H9 (cell line): Measurements from ENCODE around the gene SLC22A12. TPM values are rescaled to one million over a fixed set of nuclear protein-coding genes. Genes with fewer than 3 reads are reported as not detected.

ENCODE experiments used
- DNase-seq: peaks from one replicate; pipeline ENCODE4 v3.0.0-alpha.2; 2017
- H2AFZ ChIP-seq: one replicate; pipeline ENCODE4 v1.6.1; 2013; ENCODE audit warnings: mild to moderate bottlenecking, low read length, control low read depth, moderate library complexity
- H2AK5ac ChIP-seq: 2 replicates; pipeline ENCODE4 v1.6.1; 2013; ENCODE audit warnings: low read length, control low read depth, mixed read lengths; ENCODE audit not compliant: insufficient read length
- H2BK120ac ChIP-seq: one replicate; pipeline ENCODE4 v1.6.1; 2013; ENCODE audit warnings: low read depth, mild to moderate bottlenecking, low read length, control low read depth, inconsistent platforms; ENCODE audit not compliant: poor library complexity, severe bottlenecking
- H2BK12ac ChIP-seq: 2 replicates; pipeline ENCODE4 v1.6.1; 2013; ENCODE audit warnings: low read length, control low read depth, mixed read lengths, low read depth; ENCODE audit not compliant: insufficient read length
- H2BK15ac ChIP-seq: 2 replicates; pipeline ENCODE4 v1.6.1; 2013; ENCODE audit warnings: low read depth, low read length, control low read depth
- H2BK20ac ChIP-seq: one replicate; pipeline ENCODE4 v1.6.1; 2013; ENCODE audit warnings: low read depth, mild to moderate bottlenecking, low read length, control low read depth, inconsistent platforms; ENCODE audit not compliant: poor library complexity, severe bottlenecking
- H2BK5ac ChIP-seq: 2 replicates; pipeline ENCODE4 v1.6.1; 2013; ENCODE audit warnings: low read length, control low read depth, mixed read lengths; ENCODE audit not compliant: insufficient read length
- H3K14ac ChIP-seq: 2 replicates; pipeline ENCODE4 v1.6.1; 2013; ENCODE audit warnings: low read length, control low read depth; ENCODE audit not compliant: insufficient read depth
- H3K18ac ChIP-seq: 2 replicates; pipeline ENCODE4 v1.6.1; 2013; ENCODE audit warnings: low read depth, mild to moderate bottlenecking, mixed read lengths, low read length, control low read depth; ENCODE audit not compliant: insufficient read length
- H3K23ac ChIP-seq: 2 replicates; pipeline ENCODE4 v1.6.1; 2013; ENCODE audit warnings: low read length, control low read depth, mixed read lengths, low read depth; ENCODE audit not compliant: insufficient read length
- H3K23me2 ChIP-seq: 2 replicates; pipeline ENCODE4 v1.6.1; 2013; ENCODE audit warnings: low read depth, mild to moderate bottlenecking, mixed read lengths, low read length, control low read depth; ENCODE audit not compliant: insufficient read length, poor library complexity, severe bottlenecking
- H3K27ac ChIP-seq: 2 replicates; pipeline ENCODE4 v1.5.1; 2013; ENCODE audit warnings: low read length, control low read depth, mixed read lengths, low read depth; ENCODE audit not compliant: insufficient read length
- H3K27me3 ChIP-seq: 2 replicates; pipeline ENCODE4 v1.6.1; 2013; ENCODE audit warnings: low read length, control low read depth, inconsistent platforms; ENCODE audit not compliant: insufficient read depth
- H3K4ac ChIP-seq: 2 replicates; pipeline ENCODE4 v1.6.1; 2013; ENCODE audit warnings: low read depth, mild to moderate bottlenecking, control low read depth, inconsistent platforms, low read length, moderate library complexity
- H3K4me1 ChIP-seq: 2 replicates; pipeline ENCODE4 v1.6.1; 2013; ENCODE audit warnings: low read length, control low read depth, inconsistent platforms; ENCODE audit not compliant: insufficient read depth
- H3K4me2 ChIP-seq: 2 replicates; pipeline ENCODE4 v1.6.1; 2013; ENCODE audit warnings: low read length, control low read depth, mixed read lengths; ENCODE audit not compliant: insufficient read length, insufficient read depth
- H3K56ac ChIP-seq: 2 replicates; pipeline ENCODE4 v1.6.1; 2013; ENCODE audit warnings: low read depth, mild to moderate bottlenecking, mixed read lengths, low read length, control low read depth; ENCODE audit not compliant: insufficient read length
- H3K79me1 ChIP-seq: 2 replicates; pipeline ENCODE4 v1.6.1; 2013; ENCODE audit warnings: low read depth, mild to moderate bottlenecking, moderate library complexity, low read length, control low read depth, inconsistent platforms; ENCODE audit not compliant: insufficient read depth, poor library complexity, severe bottlenecking
- H3K79me2 ChIP-seq: 2 replicates; pipeline ENCODE4 v1.6.1; 2013; ENCODE audit warnings: low read length, control low read depth, inconsistent platforms; ENCODE audit not compliant: insufficient read depth
- H3K9ac ChIP-seq: 2 replicates; pipeline ENCODE4 v1.6.1; 2013; ENCODE audit warnings: low read length, control low read depth, mixed read lengths; ENCODE audit not compliant: insufficient read length; ENCODE audit errors: extremely low read depth
- H3K9me3 ChIP-seq: one replicate; pipeline ENCODE4 v1.6.1; 2013; ENCODE audit warnings: low read depth, low read length, inconsistent platforms; ENCODE audit not compliant: control insufficient read depth
- H3T11ph ChIP-seq: one replicate; pipeline ENCODE4 v1.6.1; 2013; ENCODE audit warnings: mild to moderate bottlenecking, low read length, control low read depth, inconsistent platforms
- H4K20me1 ChIP-seq: one replicate; pipeline ENCODE4 v1.6.1; 2013; ENCODE audit not compliant: control insufficient read depth, insufficient read length, insufficient read depth
- H4K5ac ChIP-seq: 2 replicates; pipeline ENCODE4 v1.6.1; 2013; ENCODE audit warnings: low read depth, mild to moderate bottlenecking, mixed read lengths, low read length, control low read depth; ENCODE audit not compliant: insufficient read length
- H4K8ac ChIP-seq: replicated peaks from 2 replicates; pipeline ENCODE4 v1.6.1; 2013; ENCODE audit warnings: low read length, control low read depth, mixed read lengths, low read depth; ENCODE audit not compliant: insufficient read length
- H4K91ac ChIP-seq: 2 replicates; pipeline ENCODE4 v1.6.1; 2013; ENCODE audit warnings: low read depth, mild to moderate bottlenecking, moderate library complexity, mixed read lengths, low read length, control low read depth; ENCODE audit not compliant: insufficient read length
- H3K27ac Mint-ChIP-seq, 3 experiments: 2 replicates in 2 of 3; 3 replicates in 1 of 3; pipeline ENCODE4 v1.8.0; 2020 to 2021; ENCODE audit warnings: mixed read lengths in 3 of 3, mild to moderate bottlenecking in 1 of 3, moderate library complexity in 1 of 3
- H3K27me3 Mint-ChIP-seq: 2 replicates; pipeline ENCODE4 v1.8.0; 2021; ENCODE audit warnings: low read depth, mild to moderate bottlenecking, moderate library complexity, mixed read lengths
- H3K36me3 Mint-ChIP-seq, 3 experiments: 2 replicates in 2 of 3; 3 replicates in 1 of 3; pipeline ENCODE4 v1.8.0; 2020 to 2021; ENCODE audit warnings: low read depth in 3 of 3, mixed read lengths in 3 of 3; ENCODE audit not compliant: insufficient read depth in 1 of 3
- H3K4me1 Mint-ChIP-seq, 2 experiments: 2 replicates each; pipeline ENCODE4 v1.8.0; 2020; ENCODE audit warnings: mixed read lengths in 2 of 2
- H3K4me3 Mint-ChIP-seq, 2 experiments: 2 replicates in 1 of 2; 3 replicates in 1 of 2; pipeline ENCODE4 v1.8.0; 2020 to 2021; ENCODE audit warnings: mild to moderate bottlenecking in 2 of 2, mixed read lengths in 2 of 2, moderate library complexity in 1 of 2
- H3K9me3 Mint-ChIP-seq, 2 experiments: 2 replicates in 1 of 2; 3 replicates in 1 of 2; pipeline ENCODE4 v1.8.0; 2020; ENCODE audit warnings: mild to moderate bottlenecking in 2 of 2, mixed read lengths in 2 of 2, moderate library complexity in 1 of 2
- WGBS: extraction: QIAGEN DNeasy Blood & Tissue Kit; methylation state at CpG from one replicate; pipeline ENCODE4 v1.1.7; 2013; ENCODE audit warnings: missing lambda C conversion rate, low lambda C conversion rate, mixed read lengths; ENCODE audit not compliant: insufficient read length; ENCODE audit errors: extremely low coverage; 5-methylcytosine and 5-hydroxymethylcytosine counted together
- total RNA-seq: library from RNA; stranded (reverse); gene quantifications from 2 replicates; pipeline ENCODE4 v1.2.1, GENCODE V29; 2021
- TF ChIP-seq, protein P1 (sequence below): fragments of 200-600 bp; sonication (generic); conservative IDR thresholded peaks from 3 replicates; pipeline ENCODE4 v1.8.0; 2021; ENCODE audit warnings: antibody characterized with exemption, mild to moderate bottlenecking

The SLC22A12 gene
- total RNA-seq, 1 experiment from 2014 or later = not detected

GRCh38 chr11:64602466-64603070 lies 11.5 kb downstream of the SLC22A12 start:
- Histone ChIP-seq H3K9ac (no peak overlapping the region), H4K20me1 (no peaks in the 10 kb centered on the region), H2BK120ac (no peak overlapping the region), H3K18ac (no peak overlapping the region), H3K79me2 (no peaks in the 10 kb centered on the region), H4K8ac (no peak overlapping the region), H2BK12ac (no peak overlapping the region), H3K4me1 (no peaks in the 10 kb centered on the region), H2AFZ (no peak overlapping the region), H2AK5ac (no peak overlapping the region), H4K5ac (no peak overlapping the region), H3K23me2 (no peaks in the 10 kb centered on the region), H3K9me3 (no peaks in the 10 kb centered on the region), H3K23ac (no peak overlapping the region), H3K27me3 (no peaks in the 10 kb centered on the region), H3K79me1 (no peaks in the 10 kb centered on the region), H4K91ac (no peak overlapping the region), H3K27ac (no peak overlapping the region), H3T11ph (no peak overlapping the region), H2BK5ac (no peak overlapping the region), H3K56ac (no peak overlapping the region), H3K4ac (no peak overlapping the region), H3K4me2 (no peak overlapping the region), H3K14ac (no peak overlapping the region; the same call in 1 of the 2 replicates), H2BK15ac (no peak overlapping the region), H2BK20ac (no peak overlapping the region)
- peaks cover 8% of the 10 kb centered on the region for H3K27me3 Mint-ChIP-seq
- H3K27ac Mint-ChIP-seq = no peak overlapping the region; a peak in 1 of 7 replicates
- TF ChIP-seq, protein P1, sequence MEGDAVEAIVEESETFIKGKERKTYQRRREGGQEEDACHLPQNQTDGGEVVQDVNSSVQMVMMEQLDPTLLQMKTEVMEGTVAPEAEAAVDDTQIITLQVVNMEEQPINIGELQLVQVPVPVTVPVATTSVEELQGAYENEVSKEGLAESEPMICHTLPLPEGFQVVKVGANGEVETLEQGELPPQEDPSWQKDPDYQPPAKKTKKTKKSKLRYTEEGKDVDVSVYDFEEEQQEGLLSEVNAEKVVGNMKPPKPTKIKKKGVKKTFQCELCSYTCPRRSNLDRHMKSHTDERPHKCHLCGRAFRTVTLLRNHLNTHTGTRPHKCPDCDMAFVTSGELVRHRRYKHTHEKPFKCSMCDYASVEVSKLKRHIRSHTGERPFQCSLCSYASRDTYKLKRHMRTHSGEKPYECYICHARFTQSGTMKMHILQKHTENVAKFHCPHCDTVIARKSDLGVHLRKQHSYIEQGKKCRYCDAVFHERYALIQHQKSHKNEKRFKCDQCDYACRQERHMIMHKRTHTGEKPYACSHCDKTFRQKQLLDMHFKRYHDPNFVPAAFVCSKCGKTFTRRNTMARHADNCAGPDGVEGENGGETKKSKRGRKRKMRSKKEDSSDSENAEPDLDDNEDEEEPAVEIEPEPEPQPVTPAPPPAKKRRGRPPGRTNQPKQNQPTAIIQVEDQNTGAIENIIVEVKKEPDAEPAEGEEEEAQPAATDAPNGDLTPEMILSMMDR = no peak
- WGBS = no CpG with 5 or more reads among the region's 10 CpGs
- H3K9me3 Mint-ChIP-seq = no peaks in the 10 kb centered on the region; a peak in 1 of 5 replicates
- peaks cover 5 to 12% of the 10 kb centered on the region in 2 experiments for H3K4me1 Mint-ChIP-seq
- no peak overlapping the region for H3K4me3 Mint-ChIP-seq
- DNase-seq = no peak
- no peaks in the 10 kb centered on the region for H3K36me3 Mint-ChIP-seq
